ENCODE measurements around the gene PSMB3.

Gene PSMB3

GRCh38 chr17:38719289-38719942, 33.1 kb upstream of the PSMB3 start:
- TF ChIP-seq CTCF (IDR thresholded peaks at IDR 0.05; ENCODE audit: low read length), result no peak
- TF ChIP-seq EZH2 (IDR thresholded peaks at IDR 0.05; ENCODE audit: borderline replicate concordance, low read length), result no peak
- no peak overlapping the region for H3K4me2 ChIP-seq (ENCODE audit: low read length)
- H3K4me1 ChIP-seq (ENCODE audit: insufficient read depth, low read length, severe bottlenecking), result peaks cover 7% of the 10 kb centered on the region
- no peaks in the 10 kb centered on the region for H3K9me3 ChIP-seq (ENCODE audit: low read length)
- H3K9ac ChIP-seq (ENCODE audit: low read length), result no peak overlapping the region
- H3K9me2 ChIP-seq (ENCODE audit: low read depth, low read length), result no peaks in the 10 kb centered on the region
- no peaks in the 10 kb centered on the region for H3K79me2 ChIP-seq (ENCODE audit: insufficient read depth, low read length)
- no peak overlapping the region for H3K27ac ChIP-seq (ENCODE audit: low read depth, low read length, poor library complexity, severe bottlenecking)
- H3F3A ChIP-seq (ENCODE audit: insufficient read depth, low read length), result no peaks in the 10 kb centered on the region
- H4K20me1 ChIP-seq (ENCODE audit: insufficient read depth, low read length), result no peaks in the 10 kb centered on the region
- no peak overlapping the region for H3K4me3 ChIP-seq (ENCODE audit: low read depth, low read length, poor library complexity, severe bottlenecking)
- no peaks in the 10 kb centered on the region for H3K27me3 ChIP-seq (ENCODE audit: insufficient read depth, low read length)
- peaks cover 83% of the 10 kb centered on the region for H3K36me3 ChIP-seq (ENCODE audit: insufficient read depth, low read length)
- no peak overlapping the region for H2AFZ ChIP-seq (ENCODE audit: low read length)

GRCh38 chr17:38719943-38720641, 32.4 kb upstream of the PSMB3 start:
- Histone ChIP-seq H3K4me3 (ENCODE audit: low read depth, low read length, poor library complexity, severe bottlenecking) (no peak overlapping the region), H3K9me3 (ENCODE audit: low read length) (no peaks in the 10 kb centered on the region), H3F3A (ENCODE audit: insufficient read depth, low read length) (no peaks in the 10 kb centered on the region), H3K79me2 (ENCODE audit: insufficient read depth, low read length) (no peaks in the 10 kb centered on the region), H3K9me2 (ENCODE audit: low read depth, low read length) (no peaks in the 10 kb centered on the region), H2AFZ (ENCODE audit: low read length) (no peak overlapping the region), H3K27me3 (ENCODE audit: insufficient read depth, low read length) (no peaks in the 10 kb centered on the region), H3K27ac (ENCODE audit: low read depth, low read length, poor library complexity, severe bottlenecking) (no peak overlapping the region), H3K36me3 (ENCODE audit: insufficient read depth, low read length) (peaks cover 83% of the 10 kb centered on the region), H4K20me1 (ENCODE audit: insufficient read depth, low read length) (no peaks in the 10 kb centered on the region), H3K9ac (ENCODE audit: low read length) (no peak overlapping the region), H3K4me1 (ENCODE audit: insufficient read depth, low read length, severe bottlenecking) (peaks cover 7% of the 10 kb centered on the region), H3K4me2 (ENCODE audit: low read length) (no peak overlapping the region)
- TF ChIP-seq EZH2 (IDR thresholded peaks at IDR 0.05; ENCODE audit: borderline replicate concordance, low read length), result no peak
- no peak for TF ChIP-seq CTCF (IDR thresholded peaks at IDR 0.05; ENCODE audit: low read length)

GRCh38 chr17:38720941-38721340, 31.6 kb upstream of the PSMB3 start:
- Histone ChIP-seq H3K79me2 (ENCODE audit: insufficient read depth, low read length) (no peaks in the 10 kb centered on the region), H3K4me3 (ENCODE audit: low read depth, low read length, poor library complexity, severe bottlenecking) (no peak overlapping the region), H3K27me3 (ENCODE audit: insufficient read depth, low read length) (no peaks in the 10 kb centered on the region), H3K27ac (ENCODE audit: low read depth, low read length, poor library complexity, severe bottlenecking) (no peak overlapping the region), H3K9ac (ENCODE audit: low read length) (no peak overlapping the region), H4K20me1 (ENCODE audit: insufficient read depth, low read length) (no peaks in the 10 kb centered on the region), H3K4me1 (ENCODE audit: insufficient read depth, low read length, severe bottlenecking) (peaks cover 7% of the 10 kb centered on the region), H3K36me3 (ENCODE audit: insufficient read depth, low read length) (peaks cover 77% of the 10 kb centered on the region), H2AFZ (ENCODE audit: low read length) (no peak overlapping the region), H3K9me2 (ENCODE audit: low read depth, low read length) (no peaks in the 10 kb centered on the region), H3K4me2 (ENCODE audit: low read length) (no peak overlapping the region), H3F3A (ENCODE audit: insufficient read depth, low read length) (no peaks in the 10 kb centered on the region), H3K9me3 (ENCODE audit: low read length) (no peaks in the 10 kb centered on the region)
- TF ChIP-seq CTCF (IDR thresholded peaks at IDR 0.05; ENCODE audit: low read length) (no peak), EZH2 (IDR thresholded peaks at IDR 0.05; ENCODE audit: borderline replicate concordance, low read length) (no peak)

Measured in OCI-LY1 (cell line).